ENCODE data around the gene KLF15.

- TF ChIP-seq CTCF (IDR thresholded peaks at IDR 0.05) (no peak), EZH2 (IDR thresholded peaks at IDR 0.05; ENCODE audit: borderline replicate concordance, insufficient read depth, low read depth, low read length, poor library complexity, severe bottlenecking) (no peak)
Measured at GRCh38 chr3:126367316-126367805, 10.2 kb upstream of the KLF15 start.

Measured in B cell (primary cell).